ENCODE results near the gene CUEDC1.

- TF ChIP-seq CTCF (conservative IDR thresholded peaks at IDR 0.05; ENCODE audit: low read depth, low read length) (no peak), RFX5 (IDR thresholded peaks at IDR 0.05; ENCODE audit: low read depth, low read length) (no peak), POLR2A (IDR thresholded peaks at IDR 0.05; ENCODE audit: low read depth, low read length) (no peak)
Observed at GRCh38 chr17:57966875-57967274, 11.7 kb upstream of the CUEDC1 start.

Measured in IMR-90 (cell line).